Body of pancreas (tissue), 4 donors: ENCODE results near the gene CMC2. TPM values are rescaled to one million over a fixed set of nuclear protein-coding genes. Genes with fewer than 3 reads are reported as not detected.

Experiments used
- ATAC-seq: fragments of 150-250 bp; one replicate; pipeline ENCODE4 v1.9.1; 2016
- DNase-seq, 4 donors: peaks; one replicate each; pipeline ENCODE4 v3.0.0-alpha.2; 2019
- H3K27ac ChIP-seq, 4 donors: fragments of 200-600 bp; sonication (generic); 1 replicate in 3 of 4; 2 replicates in 1 of 4; pipeline versions ENCODE4 v1.5.1 to v1.6.1; 2016 to 2019; ENCODE audit warnings: mild to moderate bottlenecking in 1 of 4, mixed read lengths in 1 of 4, moderate library complexity in 1 of 4
- H3K27me3 ChIP-seq, 2 donors: fragments of 200-600 bp; sonication (generic); one replicate each; pipeline ENCODE4 v1.6.0; 2016; ENCODE audit warnings: mild to moderate bottlenecking in 1 of 2
- H3K36me3 ChIP-seq, 2 donors: fragments of 200-600 bp; sonication (generic); replicated peaks in 1 of 2; 2 replicates each; pipeline ENCODE4 v1.5.1; 2016; ENCODE audit warnings: low read depth in 2 of 2; ENCODE audit not compliant: insufficient read depth in 1 of 2
- H3K4me1 ChIP-seq: fragments of 200-600 bp; sonication (generic); one replicate; pipeline ENCODE4 v1.6.0; 2016
- H3K4me3 ChIP-seq, 2 donors: fragments of 200-600 bp; sonication (generic); 1 replicate in 1 of 2; 2 replicates in 1 of 2; pipeline ENCODE4 v1.5.1; 2016 to 2019
- H3K9me3 ChIP-seq, 3 donors: fragments of 200-600 bp; sonication (generic); 1 replicate in 2 of 3; 2 replicates in 1 of 3; pipeline ENCODE4 v1.5.1; 2016
- CTCF ChIP-seq, 7 experiments: fragments of 450-650 bp in 4 of 7; fragments of 200-600 bp in 3 of 7; sonication (generic) in 3 of 7; IDR thresholded peaks; one replicate each; pipeline ENCODE4 v1.5.1; 2016 to 2019; ENCODE audit warnings: antibody characterized with exemption in 7 of 7
- POLR2A ChIP-seq, 3 donors: fragments of 450-650 bp; IDR thresholded peaks; one replicate each; pipeline ENCODE4 v1.6.1; 2016; ENCODE audit warnings: antibody characterized with exemption in 3 of 3, mild to moderate bottlenecking in 2 of 3
- WGBS, 2 donors: methylation state at CpG; one replicate each; pipeline ENCODE4 v1.1.5; 2017; 5-methylcytosine and 5-hydroxymethylcytosine counted together
- intact Hi-C: fragments of 100-400 bp; cut with DNase I; formaldehyde crosslinking; loops from one replicate; pipeline ENCODE4 v1.15.1; 2023
- total RNA-seq, 2 donors: library from RNA; depleted of rRNA; stranded (reverse); fragments of >200 nt; gene quantifications; one replicate each; pipeline ENCODE4 v1.1.0, GENCODE V29; 2016

CMC2 gene
- total RNA-seq, 2 donors from 2014 or later, result 15.5 to 23.6 TPM

- WGBS, 2 donors, result 61 to 78% methylated on average over 11 of the region's 11 CpGs
- no peak for DNase-seq
- no peaks in the 10 kb centered on the region for H3K36me3 ChIP-seq
- no peaks in the 10 kb centered on the region for H3K27me3 ChIP-seq
- peaks cover 30% of the 10 kb centered on the region for H3K4me1 ChIP-seq
- intact Hi-C loops, result no loop called here
- no peak overlapping the region for H3K4me3 ChIP-seq
- TF ChIP-seq POLR2A (IDR thresholded peaks at IDR 0.05), result no peak
- no peak for TF ChIP-seq CTCF (IDR thresholded peaks at IDR 0.05)
- H3K27ac ChIP-seq, result peak overlapping the region in 1 of 4 donors; percentile 19
- H3K9me3 ChIP-seq, result no peaks in the 10 kb centered on the region
- no peak for ATAC-seq
Observed at GRCh38 chr16:81003610-81004460, 2.9 kb downstream of the CMC2 start.

- Histone ChIP-seq H3K27me3 (no peaks in the 10 kb centered on the region), H3K9me3 (no peaks in the 10 kb centered on the region), H3K4me3 (no peak overlapping the region), H3K4me1 (peaks cover 31% of the 10 kb centered on the region), H3K36me3 (no peaks in the 10 kb centered on the region), H3K27ac (no peak overlapping the region)
- WGBS, 2 donors, result 61 to 62% methylated on average over 4 of the region's 4 CpGs
- no peak for ATAC-seq
- DNase-seq, result no peak
- no peak for TF ChIP-seq POLR2A (IDR thresholded peaks at IDR 0.05)
- no peak for TF ChIP-seq CTCF (IDR thresholded peaks at IDR 0.05)
- intact Hi-C loops, result no loop called here
Observed at GRCh38 chr16:81003064-81003463, 3.6 kb downstream of the CMC2 start.

- WGBS, 2 donors, result 56 to 67% methylated on average over 5 of the region's 5 CpGs
- no peak for ATAC-seq
- Histone ChIP-seq H3K9me3 (no peaks in the 10 kb centered on the region), H3K27me3 (no peaks in the 10 kb centered on the region), H3K4me3 (no peak overlapping the region), H3K36me3 (no peaks in the 10 kb centered on the region), H3K27ac (no peak overlapping the region), H3K4me1 (peaks cover 45% of the 10 kb centered on the region)
- DNase-seq, result no peak
- intact Hi-C loops, result no loop called here
- TF ChIP-seq POLR2A (IDR thresholded peaks at IDR 0.05) (no peak), CTCF (IDR thresholded peaks at IDR 0.05) (no peak)
Observed at GRCh38 chr16:81001330-81001729, 5.4 kb downstream of the CMC2 start.

- TF ChIP-seq POLR2A (IDR thresholded peaks at IDR 0.05), result no peak
- no peak for TF ChIP-seq CTCF (IDR thresholded peaks at IDR 0.05)
- no peak for ATAC-seq
- no peak for DNase-seq
- no peaks in the 10 kb centered on the region for H3K36me3 ChIP-seq
- no peaks in the 10 kb centered on the region for H3K9me3 ChIP-seq
- H3K27me3 ChIP-seq, result no peaks in the 10 kb centered on the region
- no peak overlapping the region for H3K4me3 ChIP-seq
- no peak overlapping the region for H3K27ac ChIP-seq
- H3K4me1 ChIP-seq, result peaks cover 43% of the 10 kb centered on the region
- intact Hi-C loops, result no loop called here
- 86 to 91% methylated on average over 3 of the region's 3 CpGs for WGBS, 2 donors
Observed at GRCh38 chr16:81000873-81001272, 5.8 kb downstream of the CMC2 start.
